ENCODE results near the gene HES7.
"Not testable (repeated sequence)": the region's sequence is repeated elsewhere in the genome, so short reads cannot be mapped to it uniquely, and the experiment has no call there.

The HES7 gene

DNA sequence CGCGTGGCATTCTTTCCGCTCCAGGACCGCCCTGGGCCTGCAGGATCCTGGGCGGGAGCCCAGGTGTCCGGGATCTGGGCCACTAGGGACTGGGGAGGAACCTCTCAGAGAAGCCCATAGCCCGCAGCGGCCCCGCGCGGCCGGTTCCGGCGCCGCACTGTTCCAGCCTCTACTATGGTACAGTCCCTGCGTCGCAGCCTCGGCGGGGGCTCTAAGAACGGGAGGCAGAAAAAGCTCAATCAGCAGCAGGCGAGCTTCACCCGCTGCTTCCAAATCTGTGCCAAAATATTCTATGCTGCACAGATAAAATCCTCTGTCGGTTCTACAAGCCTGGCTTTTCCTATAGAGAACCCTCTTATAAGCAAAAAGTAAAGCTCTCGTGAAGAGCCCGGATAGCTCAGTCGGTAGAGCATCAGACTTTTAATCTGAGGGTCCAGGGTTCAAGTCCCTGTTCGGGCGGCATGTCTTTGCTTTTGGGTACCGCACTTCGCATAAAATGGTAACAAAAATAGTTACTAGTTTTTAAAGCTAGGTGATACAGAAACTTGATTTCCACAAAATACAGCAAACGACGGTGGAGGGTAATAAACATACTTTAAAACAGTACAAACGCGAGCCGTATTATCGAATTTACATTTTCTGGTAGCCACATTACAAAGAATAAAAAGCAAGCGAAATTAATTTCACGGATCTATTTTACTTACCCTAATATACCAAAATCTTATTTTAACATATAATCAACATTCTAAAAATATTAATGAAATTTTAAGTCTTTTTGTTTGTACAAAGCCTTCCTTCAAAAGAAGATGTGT is 4.9 kb downstream of the HES7 start:
- H3K9me3 ChIP-seq, result no peaks in the 10 kb centered on the region
- H3K4me1 ChIP-seq, result peaks cover 47% of the 10 kb centered on the region
- H3K9ac ChIP-seq, result peak overlapping the region; percentile 63
- peak overlapping the region; percentile 71 for H3K4me3 ChIP-seq
- TF ChIP-seq Cebpa-rat (IDR thresholded peaks at IDR 0.05), result no peak
- H3K27me3 ChIP-seq, result peaks cover 85% of the 10 kb centered on the region
- H3K27ac ChIP-seq, result no peak overlapping the region
- peaks cover 50% of the 10 kb centered on the region for H4K20me1 ChIP-seq
- peak overlapping the region; percentile 95 for H3K4me2 ChIP-seq
- no peaks in the 10 kb centered on the region for H3K36me3 ChIP-seq

DNA sequence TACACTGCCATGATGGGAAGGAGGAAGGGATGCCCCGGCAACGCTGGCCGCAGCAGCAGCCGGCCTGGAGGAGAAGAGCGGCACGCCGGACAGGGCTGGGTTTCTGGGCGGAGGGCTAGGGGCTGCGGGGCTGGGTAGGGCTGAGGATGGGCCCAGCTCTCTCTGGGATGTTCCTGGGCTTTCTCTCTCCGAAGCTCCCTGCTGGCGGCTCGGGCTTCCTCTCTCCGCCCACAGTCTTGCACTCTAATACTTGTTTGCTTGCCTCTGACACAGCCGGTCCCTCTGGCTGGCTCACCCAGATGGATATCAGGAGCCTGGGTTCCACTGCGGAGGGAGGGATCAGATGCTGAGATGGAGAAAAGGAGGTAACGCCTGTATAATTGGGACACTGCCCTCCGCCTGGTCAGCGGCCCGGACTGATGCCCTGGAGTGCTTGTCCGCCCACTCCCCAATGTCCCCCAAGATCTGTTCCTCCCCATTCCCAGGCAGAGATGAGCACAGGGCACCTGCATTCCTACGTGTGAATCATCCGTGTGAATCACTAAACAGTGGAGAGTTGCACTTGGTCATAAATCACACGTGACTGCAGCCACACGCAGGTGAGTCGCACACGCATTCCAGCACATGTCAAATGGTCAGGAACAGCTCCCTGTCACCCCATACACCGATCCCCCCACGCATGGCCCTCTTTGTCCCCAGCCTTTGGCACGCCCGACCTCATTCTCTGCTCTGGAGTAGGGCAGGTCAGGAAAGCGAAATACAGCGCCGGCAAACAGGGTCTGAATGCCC is 5.7 kb downstream of the HES7 start, which contains the start of gene ALOXE3:
ALOXE3 (minus strand) TSS at position 535 of the 789 bp plus-strand sequence; CDS start at position 11, 524 bp downstream.
- peak within 1 kb of the TSS; percentile 71 for H3K4me3 ChIP-seq
- H3K4me2 ChIP-seq, result peak within 1 kb of the TSS; percentile 95
- H3K27ac ChIP-seq, result no peak within 1 kb of the TSS
- H4K20me1 ChIP-seq, result peaks cover 42% of the 10 kb centered on the region
- H3K27me3 ChIP-seq, result peaks cover 85% of the 10 kb centered on the region
- H3K4me1 ChIP-seq, result peaks cover 39% of the 10 kb centered on the region
- H3K36me3 ChIP-seq, result no peaks in the 10 kb centered on the region
- peak within 1 kb of the TSS; percentile 63 for H3K9ac ChIP-seq
- H3K9me3 ChIP-seq, result no peaks in the 10 kb centered on the region
- no peak for TF ChIP-seq Cebpa-rat (IDR thresholded peaks at IDR 0.05)

DNA sequence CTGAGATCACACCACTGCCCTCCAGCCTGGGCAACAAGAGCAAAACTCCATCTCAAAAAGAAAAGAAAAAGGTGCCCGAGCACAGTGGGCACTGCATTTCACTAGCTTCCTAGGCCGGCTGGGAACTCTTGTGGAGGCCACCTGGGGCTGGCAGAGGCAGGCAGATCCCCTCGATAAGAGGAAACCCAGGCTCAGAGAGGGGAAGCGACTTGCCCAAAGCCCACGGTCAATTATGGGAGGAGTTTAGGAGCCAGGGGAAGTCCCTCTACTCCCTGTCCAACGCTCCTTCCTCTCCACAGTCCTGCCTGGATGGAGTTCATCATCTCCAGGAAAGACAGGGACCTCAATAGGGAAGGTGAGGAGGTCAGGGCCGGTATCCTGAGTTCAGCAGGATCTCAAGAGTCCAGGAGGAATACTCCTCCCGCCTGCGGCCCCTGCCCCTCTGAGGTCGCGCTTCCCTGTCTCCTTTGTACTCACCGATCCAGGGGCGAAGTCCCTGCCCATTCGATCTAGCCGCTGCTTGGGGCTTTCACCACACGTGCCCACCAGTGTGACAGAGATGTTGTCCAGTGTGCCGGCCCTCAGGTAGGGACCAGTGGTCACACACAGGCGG is 6.4 kb downstream of the HES7 start:
- Histone ChIP-seq H3K4me3 (peak overlapping the region; percentile 71), H3K9me3 (no peaks in the 10 kb centered on the region), H3K27me3 (peaks cover 85% of the 10 kb centered on the region), H3K9ac (peak overlapping the region; percentile 63; the same call in 1 of the 2 replicates), H4K20me1 (peaks cover 35% of the 10 kb centered on the region), H3K36me3 (no peaks in the 10 kb centered on the region), H3K4me2 (peak overlapping the region; percentile 95), H3K4me1 (peaks cover 32% of the 10 kb centered on the region), H3K27ac (no peak overlapping the region)
- no peak for TF ChIP-seq Cebpa-rat (IDR thresholded peaks at IDR 0.05)

DNA sequence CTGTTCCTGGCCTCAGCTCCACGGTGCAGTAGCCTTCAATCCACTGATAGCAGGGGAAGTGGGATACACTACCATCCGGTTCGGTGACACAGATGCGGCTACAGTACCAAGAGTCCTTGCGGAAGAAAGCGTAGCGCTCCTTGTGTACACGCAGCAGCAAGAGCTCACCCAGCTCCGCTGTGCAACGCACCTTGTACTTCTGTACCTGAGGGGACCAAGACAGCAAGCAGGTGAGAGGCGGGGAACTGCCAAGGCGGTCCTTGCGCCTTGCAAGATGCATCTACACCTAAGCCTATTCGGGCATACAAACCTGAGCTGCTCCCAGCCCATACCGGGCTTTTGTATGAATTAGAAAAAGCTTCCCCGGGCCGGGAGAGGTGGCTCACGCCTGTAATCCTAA is 7.1 kb downstream of the HES7 start:
- Histone ChIP-seq H3K27me3 (peaks cover 85% of the 10 kb centered on the region), H3K4me1 (peaks cover 30% of the 10 kb centered on the region), H3K4me3 (peak overlapping the region; percentile 71; the same call in 1 of the 2 replicates), H3K9ac (no peak overlapping the region), H3K4me2 (peak overlapping the region; percentile 95), H3K36me3 (no peaks in the 10 kb centered on the region), H4K20me1 (peaks cover 29% of the 10 kb centered on the region), H3K27ac (no peak overlapping the region), H3K9me3 (no peaks in the 10 kb centered on the region)
- TF ChIP-seq Cebpa-rat (IDR thresholded peaks at IDR 0.05), result no peak

DNA sequence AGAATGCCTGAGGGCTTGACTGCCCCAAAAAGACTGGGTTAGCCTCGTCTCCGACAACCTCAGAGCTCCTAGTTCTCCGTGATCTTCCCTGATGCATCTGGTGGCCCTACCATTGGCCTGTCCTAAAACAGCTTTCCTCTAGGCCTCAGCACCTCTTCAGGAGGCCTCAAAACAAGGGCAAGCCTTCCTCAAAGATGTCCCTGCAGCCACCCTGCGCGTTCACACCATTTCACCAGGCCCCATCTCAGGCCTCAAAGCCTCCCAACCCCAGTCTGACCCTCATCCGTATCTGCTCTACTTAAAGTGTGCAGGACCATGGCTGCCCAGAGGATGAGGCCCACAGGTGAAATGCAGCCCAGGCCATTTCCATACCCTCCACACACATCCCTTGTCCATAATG is 13.0 kb downstream of the HES7 start:
- H3K27me3 ChIP-seq, result peaks cover 58% of the 10 kb centered on the region
- TF ChIP-seq Cebpa-rat (IDR thresholded peaks at IDR 0.05), result no peak
- peaks cover 6% of the 10 kb centered on the region; the same call in 1 of the 2 replicates for H3K4me1 ChIP-seq

DNA sequence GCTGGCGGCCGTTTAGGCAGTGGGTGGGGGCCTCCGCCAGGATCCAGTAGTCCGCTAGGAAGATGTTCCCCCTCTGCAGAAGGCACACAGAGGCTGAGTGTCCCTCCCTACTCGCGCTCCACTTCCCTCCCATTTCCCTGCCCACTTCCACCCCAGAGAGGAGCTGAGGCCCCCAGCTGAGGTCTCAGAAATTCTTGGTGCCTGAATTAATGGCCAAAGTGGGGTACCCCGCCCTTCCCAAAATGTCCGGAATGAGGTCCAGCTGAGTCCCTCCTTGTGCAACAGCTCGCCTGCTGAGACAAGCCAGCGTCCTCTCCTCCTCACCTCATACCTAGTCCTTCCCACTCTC is 13.5 kb downstream of the HES7 start:
- Histone ChIP-seq H3K27ac (no peak overlapping the region), H3K9ac (no peak overlapping the region), H3K4me3 (no peak overlapping the region), H3K4me2 (peak overlapping the region; percentile 67), H3K27me3 (peaks cover 53% of the 10 kb centered on the region), H3K9me3 (no peaks in the 10 kb centered on the region), H3K4me1 (peaks cover 7% of the 10 kb centered on the region), H4K20me1 (no peaks in the 10 kb centered on the region; the same call in 1 of the 2 replicates), H3K36me3 (no peaks in the 10 kb centered on the region)
- no peak for TF ChIP-seq Cebpa-rat (IDR thresholded peaks at IDR 0.05)

More for the DNA sequence above, 13.0 kb downstream of the HES7 start:
- Histone ChIP-seq H4K20me1 (no peaks in the 10 kb centered on the region; the same call in 1 of the 2 replicates), H3K9me3 (no peaks in the 10 kb centered on the region), H3K4me3 (no peak overlapping the region), H3K9ac (no peak overlapping the region), H3K4me2 (no peak overlapping the region), H3K36me3 (no peaks in the 10 kb centered on the region), H3K27ac (no peak overlapping the region)

DNA sequence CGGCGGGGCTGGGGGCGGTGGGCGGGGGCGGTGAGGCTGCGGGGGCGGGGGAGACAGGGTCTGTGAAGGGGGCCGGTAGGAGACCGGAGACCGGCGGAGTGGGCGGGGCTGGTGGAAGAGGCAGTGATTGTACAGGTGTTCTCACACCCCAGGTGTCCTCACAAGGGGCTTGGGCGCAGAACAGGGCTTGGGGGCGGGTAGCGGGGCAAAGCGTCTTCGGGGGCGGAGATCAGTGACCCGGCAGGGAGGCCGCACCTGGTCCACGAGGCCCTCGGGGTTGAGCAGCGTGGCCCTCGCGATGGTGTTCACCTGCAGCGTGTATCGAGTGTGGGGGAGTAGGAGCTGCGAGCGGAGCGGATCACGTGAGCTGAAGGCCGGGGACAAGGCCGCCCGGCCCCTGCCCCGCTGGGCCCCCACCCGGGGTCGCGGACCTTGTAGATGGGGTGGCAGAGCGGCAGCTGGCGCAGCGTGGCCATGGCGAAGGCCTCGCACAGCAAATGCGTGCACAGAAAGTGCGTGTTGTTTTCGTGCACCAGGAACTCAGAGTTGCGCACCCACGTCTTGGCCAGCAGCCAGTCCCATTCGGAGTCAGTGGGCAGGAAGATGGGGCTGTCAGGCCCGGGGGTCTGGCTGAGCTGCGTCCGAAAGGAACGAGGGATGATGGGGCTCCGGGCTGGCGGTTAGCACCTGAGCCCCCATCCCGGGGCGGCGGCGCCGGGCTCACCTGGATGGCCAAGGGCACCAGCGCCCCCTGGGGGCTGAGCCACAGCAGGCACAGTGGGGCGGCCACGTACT is 14.0 kb downstream of the HES7 start:
- H4K20me1 ChIP-seq, result no peaks in the 10 kb centered on the region; the same call in 1 of the 2 replicates
- no peak overlapping the region for H3K27ac ChIP-seq
- H3K9me3 ChIP-seq, result no peaks in the 10 kb centered on the region
- no peak overlapping the region for H3K9ac ChIP-seq
- H3K4me2 ChIP-seq, result peak overlapping the region; percentile 67
- H3K27me3 ChIP-seq, result peaks cover 48% of the 10 kb centered on the region
- H3K4me1 ChIP-seq, result peaks cover 13% of the 10 kb centered on the region
- no peak overlapping the region for H3K4me3 ChIP-seq
- H3K36me3 ChIP-seq, result no peaks in the 10 kb centered on the region
- TF ChIP-seq Cebpa-rat (IDR thresholded peaks at IDR 0.05), result no peak

DNA sequence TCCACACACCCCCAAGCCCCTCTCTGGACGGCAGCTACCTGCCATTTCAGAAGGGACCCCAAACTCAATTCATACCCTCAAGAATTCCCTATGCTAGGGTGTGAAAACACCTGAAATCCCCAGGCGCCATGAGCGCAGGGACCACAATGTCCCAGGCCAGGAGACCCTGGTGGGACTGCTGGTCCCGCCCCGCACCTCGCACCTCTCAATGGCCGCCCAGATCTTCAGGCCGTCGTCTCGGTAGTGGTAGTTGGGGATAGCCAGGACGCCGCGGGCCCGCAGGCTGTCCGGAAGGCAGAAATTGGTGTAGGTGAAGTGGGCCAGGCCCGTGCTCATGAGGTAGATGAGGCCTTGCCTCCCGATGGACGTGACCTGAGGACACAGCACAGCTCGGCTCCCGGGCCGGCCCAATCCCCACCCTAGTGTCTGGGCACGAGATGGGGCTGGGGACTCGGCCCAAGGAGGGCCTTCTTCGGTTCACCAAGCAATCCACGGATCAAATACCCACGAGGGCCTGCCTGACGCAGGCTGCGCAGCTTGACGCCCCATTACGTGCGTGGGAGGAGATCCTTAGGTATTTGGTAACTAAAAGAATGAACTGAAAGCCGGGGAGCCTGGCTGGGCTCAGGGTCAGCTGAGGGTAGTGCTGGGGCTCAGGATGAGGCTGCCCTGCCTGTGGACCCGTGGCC is 14.8 kb downstream of the HES7 start:
- Histone ChIP-seq H3K4me2 (no peak overlapping the region), H4K20me1 (no peaks in the 10 kb centered on the region; the same call in 1 of the 2 replicates), H3K27ac (no peak overlapping the region)

DNA sequence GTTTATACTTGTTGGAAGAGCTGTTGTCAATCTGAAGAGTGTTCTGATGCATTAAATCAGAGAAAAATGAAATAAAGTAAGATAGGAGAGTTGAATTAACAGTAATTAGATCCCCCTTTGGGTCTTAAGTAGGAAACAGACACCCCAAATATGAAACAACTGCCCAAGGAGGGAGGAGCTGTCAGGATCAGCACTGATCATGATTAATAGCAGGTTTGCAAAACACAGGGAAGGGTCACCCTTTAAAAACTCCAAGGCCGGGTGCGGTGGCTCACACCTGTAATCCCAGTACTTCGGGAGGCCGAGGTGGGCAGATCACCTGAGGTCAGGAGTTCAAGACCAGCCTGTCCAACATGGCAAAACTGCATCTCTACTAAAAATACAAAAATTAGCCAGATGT is 16.9 kb downstream of the HES7 start:
- not testable (repeated sequence) for H3K9me3 ChIP-seq, H3K27ac ChIP-seq, H3K4me2 ChIP-seq, H3K9ac ChIP-seq, H3K36me3 ChIP-seq, H4K20me1 ChIP-seq, H3K4me3 ChIP-seq
- Histone ChIP-seq H3K27me3 (peaks cover 19% of the 10 kb centered on the region), H3K4me1 (peaks cover 17% of the 10 kb centered on the region)

More for the DNA sequence above, 14.8 kb downstream of the HES7 start:
- Histone ChIP-seq H3K4me1 (peaks cover 16% of the 10 kb centered on the region), H3K36me3 (no peaks in the 10 kb centered on the region), H3K9ac (no peak overlapping the region), H3K4me3 (no peak overlapping the region), H3K27me3 (peaks cover 40% of the 10 kb centered on the region), H3K9me3 (no peaks in the 10 kb centered on the region)
- no peak for TF ChIP-seq Cebpa-rat (IDR thresholded peaks at IDR 0.05)

Measured in BLaER1 (cell line).